Neural progenitor cell (in vitro differentiated cells): Measurements from ENCODE around the gene JMJD6.

Source experiments
- EZH2 ChIP-seq: fragments of 200-600 bp; sonication (generic); IDR thresholded peaks from 2 replicates; pipeline ENCODE4 v1.6.1; 2017; ENCODE audit warnings: antibody characterized with exemption, mild to moderate bottlenecking, moderate library complexity
- EZH2phosphoT487 ChIP-seq: fragments of 200-600 bp; sonication (generic); IDR thresholded peaks from 2 replicates; pipeline ENCODE4 v1.6.1; 2017; ENCODE audit warnings: antibody characterized with exemption
- TF ChIP-seq, protein P1 (sequence below): fragments of 200-600 bp; sonication (generic); IDR thresholded peaks from 2 replicates; pipeline ENCODE4 v1.5.1; 2017; ENCODE audit warnings: antibody characterized with exemption, mild to moderate bottlenecking

DNA sequence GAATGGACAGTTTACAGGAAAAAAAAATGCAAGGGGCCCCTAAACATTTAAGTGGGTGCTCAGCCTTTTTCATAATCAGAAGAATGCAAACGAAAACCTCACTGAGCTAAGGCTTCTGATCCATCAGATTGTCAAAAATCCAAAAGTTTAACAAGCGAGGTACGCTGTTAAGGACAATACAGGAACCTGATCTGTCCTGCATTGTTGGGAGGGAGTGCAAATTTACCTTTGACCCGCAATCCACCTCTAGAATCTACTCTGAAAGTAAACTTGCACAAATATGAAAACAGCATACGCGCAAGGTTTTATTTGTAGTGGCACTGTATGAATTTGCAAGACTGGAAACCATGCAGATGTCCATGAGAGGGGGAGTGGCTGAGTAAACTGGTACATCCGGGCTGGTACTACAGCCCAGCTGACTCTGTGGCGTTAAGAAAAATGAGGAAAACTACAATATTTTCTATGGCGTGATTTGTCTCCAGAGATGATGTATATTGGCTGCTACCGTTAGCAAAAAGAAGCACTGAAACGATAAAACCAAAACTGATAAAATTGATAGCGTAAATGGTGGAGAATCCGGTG, 54.0 kb downstream of the JMJD6 start:
- TF ChIP-seq, protein P1, sequence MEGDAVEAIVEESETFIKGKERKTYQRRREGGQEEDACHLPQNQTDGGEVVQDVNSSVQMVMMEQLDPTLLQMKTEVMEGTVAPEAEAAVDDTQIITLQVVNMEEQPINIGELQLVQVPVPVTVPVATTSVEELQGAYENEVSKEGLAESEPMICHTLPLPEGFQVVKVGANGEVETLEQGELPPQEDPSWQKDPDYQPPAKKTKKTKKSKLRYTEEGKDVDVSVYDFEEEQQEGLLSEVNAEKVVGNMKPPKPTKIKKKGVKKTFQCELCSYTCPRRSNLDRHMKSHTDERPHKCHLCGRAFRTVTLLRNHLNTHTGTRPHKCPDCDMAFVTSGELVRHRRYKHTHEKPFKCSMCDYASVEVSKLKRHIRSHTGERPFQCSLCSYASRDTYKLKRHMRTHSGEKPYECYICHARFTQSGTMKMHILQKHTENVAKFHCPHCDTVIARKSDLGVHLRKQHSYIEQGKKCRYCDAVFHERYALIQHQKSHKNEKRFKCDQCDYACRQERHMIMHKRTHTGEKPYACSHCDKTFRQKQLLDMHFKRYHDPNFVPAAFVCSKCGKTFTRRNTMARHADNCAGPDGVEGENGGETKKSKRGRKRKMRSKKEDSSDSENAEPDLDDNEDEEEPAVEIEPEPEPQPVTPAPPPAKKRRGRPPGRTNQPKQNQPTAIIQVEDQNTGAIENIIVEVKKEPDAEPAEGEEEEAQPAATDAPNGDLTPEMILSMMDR = no peak
- TF ChIP-seq EZH2phosphoT487 (no peak), EZH2 (no peak)
